DMS153 treated with DMSO at 0.1 percent for 48 hours (cell line): ENCODE data around the gene FBXO31.
A peak's percentile ranks its signal among the peaks of the same experiment; 100 is the strongest.

Experiments used
- DNase-seq: peaks from one replicate; lab custom pipeline; 2025; ENCODE audit not compliant: unreplicated experiment; lab: John Stamatoyannopoulos, UW

Gene FBXO31

DNA sequence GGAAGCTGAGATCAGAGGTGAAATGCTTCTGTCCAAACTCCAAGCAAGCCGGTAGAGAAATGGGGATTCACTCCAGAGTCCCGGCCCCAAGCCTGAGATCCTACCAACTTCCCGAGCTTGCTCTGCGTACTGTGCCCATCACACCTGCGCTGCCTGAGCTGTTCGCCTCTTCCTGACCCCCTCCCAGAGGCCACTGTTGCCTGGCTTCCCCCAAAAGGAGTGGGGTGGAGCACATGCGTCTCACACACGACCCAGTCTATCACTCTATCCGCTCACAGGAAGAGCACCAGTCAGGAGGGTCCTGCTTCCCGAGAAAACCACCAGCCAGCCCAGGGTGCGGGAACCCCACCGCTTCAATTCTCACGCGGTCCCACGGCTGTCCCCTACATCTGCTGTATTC is 52.9 kb downstream of the FBXO31 start:
- no peak for DNase-seq

DNA sequence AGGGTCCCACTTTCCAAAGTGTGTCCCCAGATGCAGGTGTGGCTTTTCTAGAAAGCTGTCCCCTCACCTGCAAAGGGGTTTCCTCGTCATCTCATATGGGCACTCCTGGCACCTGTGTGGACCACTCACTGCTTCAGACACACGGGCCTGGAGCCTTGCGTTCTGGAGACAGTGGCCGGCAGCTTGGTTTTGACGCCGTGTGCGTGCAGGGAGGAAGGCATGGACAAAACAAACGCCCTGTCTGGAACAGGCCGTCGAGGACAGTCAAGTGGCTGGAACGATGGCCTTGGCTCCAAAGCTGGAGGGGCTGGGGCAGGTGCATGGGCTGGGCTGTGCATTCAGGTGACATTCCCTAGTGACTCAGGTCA is 53.3 kb downstream of the FBXO31 start:
- no peak for DNase-seq

DNA sequence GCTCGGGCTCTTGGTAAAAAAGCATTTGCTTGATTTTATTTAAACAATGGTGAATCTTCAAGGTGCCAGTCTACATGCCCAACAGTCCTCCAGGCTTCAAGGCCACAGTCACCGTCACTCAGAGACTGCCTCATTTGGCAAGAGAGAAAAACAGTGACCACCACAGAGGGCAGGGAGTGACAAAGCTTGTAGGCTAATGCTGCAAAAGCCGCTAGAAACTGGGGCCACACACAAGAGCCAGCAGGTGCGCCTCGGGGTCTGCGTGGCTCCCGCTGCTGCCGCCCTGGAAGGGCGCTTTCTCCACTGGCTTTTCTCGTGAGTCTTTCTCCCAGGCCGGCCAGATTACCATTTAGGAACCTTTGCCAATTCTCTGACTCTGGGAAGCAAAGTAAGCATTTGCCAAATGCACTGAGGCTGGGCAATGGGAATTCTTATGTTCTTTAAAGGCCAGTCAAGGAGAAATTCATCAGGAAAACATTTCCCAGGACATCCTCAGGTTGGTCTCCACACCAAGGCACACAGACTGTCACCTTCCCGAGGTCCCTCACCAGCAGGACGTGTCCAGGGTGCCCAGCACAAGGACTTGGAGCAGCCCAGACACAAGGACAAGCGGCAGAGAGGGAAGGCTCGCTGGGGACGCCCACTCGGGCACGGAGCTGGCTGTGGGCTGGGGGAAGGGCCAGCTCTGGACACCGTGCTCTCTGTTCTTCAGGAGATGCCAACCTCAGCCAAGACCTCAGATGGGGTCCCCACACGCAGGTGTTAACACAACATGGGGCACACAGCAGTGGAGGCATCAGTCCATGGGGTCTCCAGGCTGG is 53.9 kb downstream of the FBXO31 start:
- DNase-seq, result no peak

DNA sequence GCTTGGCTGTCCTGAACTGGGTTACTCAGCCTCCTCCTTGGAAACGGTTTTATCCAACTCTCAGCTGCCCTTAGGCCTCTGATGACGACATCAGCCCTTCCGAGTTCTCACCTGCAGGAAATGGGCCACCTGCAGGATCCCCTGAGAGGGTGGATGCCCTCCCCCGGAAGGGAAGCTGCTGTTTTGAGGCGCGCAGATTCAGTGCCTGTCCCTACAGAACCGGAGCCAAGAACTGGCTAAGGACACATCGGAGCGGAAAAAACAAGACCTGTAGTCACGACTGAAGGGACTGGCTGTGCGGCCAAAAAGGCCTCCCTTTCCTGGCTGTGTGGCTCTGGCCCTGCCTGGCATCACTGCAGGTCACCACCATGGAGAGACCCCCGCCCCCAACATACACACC is 54.7 kb downstream of the FBXO31 start:
- DNase-seq, result no peak

DNA sequence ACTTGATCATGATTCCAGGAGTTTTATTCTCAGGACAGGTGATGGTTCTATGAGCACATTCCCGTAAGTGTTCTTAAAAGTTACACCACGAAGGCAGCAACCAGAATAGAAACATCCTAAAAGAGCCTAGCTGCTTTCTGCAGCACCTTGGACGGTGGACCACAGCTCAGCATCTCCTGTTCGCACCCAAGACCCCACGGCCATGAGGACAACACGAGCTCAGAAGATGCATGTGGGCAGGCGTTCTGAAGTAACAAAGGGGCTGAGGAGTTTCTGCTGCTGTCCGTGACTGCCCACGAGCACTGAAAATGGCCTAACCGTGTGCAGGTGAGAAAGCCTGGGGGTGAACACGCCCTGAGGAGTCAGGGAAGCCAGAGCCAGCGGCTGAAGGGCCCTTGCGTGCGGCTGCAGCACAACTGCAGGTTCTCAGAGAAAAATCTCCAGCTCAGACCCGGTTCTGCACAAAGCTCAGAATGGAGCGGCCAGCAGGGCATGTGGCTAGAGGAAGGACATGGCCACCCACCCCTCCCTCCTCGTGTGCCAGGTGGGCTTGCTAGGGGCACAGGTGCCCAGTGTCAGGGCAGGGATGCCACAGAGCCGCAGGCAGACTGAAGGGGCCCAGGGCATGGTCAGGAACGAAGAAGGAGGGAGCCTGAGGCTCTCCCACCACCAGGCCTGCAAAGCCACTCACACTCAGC is 55.6 kb downstream of the FBXO31 start:
- DNase-seq, result no peak

DNA sequence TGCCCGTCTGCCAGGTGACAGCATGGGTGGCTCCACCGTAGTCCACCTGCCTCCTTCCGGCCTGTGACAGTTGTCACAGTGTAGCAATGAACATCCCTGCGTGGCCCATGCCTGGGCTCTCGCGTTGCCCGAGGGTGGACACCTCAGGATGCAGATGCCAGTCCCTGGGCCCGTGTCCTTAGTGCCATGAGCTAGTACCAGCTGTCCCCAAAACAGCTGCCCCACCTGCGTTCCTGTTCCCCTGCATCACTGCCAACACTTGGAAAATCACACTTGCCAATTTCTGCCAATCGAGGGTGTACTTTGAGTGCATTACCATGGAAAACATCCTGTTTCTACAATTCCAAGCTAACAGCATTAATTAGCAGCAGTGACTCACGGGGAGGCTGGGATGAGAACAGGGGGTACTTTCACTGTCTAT is 57.4 kb downstream of the FBXO31 start:
- DNase-seq, result no peak

DNA sequence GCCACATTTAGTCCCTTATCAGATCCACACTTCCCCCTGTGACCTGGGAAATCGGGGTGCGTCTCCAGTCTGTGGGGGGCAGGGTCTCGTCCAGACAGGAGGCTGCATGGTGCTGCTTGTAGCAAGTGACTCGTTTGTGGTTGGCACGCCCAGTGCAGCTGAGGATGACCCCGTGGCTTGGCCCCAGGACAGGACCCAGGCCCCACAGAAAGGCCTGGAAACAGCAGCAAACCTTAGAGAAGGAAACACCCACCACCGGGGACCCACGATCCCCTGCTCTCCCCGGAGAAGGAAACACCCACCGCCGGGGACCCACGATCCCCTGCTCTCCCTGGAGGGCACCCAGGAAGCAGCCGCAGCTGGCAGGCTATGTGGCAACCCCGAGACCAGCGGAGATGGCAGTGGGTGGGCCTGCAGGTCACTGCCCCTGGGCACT is 58.1 kb downstream of the FBXO31 start:
- no peak for DNase-seq

DNA sequence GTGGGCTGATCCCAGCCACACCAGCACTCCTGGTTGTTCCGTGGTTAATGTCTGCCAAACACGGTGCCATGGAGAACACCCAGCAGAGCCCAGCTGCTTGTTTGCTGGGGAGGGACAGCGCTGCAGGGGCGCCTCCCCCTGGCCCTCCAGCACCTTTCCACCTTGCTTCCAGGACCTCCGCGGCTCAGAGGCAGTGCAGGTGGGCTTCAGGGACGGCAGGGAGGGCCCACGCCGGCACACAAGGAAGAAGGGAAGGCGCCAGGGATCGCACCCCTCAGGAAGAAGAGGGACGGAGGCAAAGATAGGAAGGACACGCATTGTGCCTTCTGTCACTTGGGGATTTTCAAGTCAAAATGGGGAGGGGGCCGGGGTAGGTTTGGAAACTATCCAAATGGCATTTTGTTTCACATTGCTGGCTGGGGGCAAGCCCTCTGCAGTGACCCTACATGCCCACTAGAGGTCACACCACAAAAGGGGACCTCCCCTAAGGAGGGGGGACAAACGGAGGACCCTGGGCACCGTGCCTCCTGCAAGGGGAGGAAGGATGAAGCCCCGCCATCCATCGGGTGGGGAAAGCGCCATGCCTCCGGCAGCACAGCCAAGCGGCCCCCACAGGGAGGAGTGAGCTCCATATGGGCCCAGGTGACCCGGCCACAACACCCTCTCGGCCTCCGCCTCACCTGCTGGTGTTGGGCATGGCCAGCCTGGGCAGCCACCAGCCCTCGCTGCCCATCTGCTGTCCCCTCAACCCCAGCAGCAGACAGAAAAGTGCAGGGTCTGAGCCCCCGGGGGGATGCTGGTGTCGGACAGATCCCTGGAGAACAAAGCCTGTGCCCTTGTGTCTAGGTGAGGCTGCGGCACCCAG is 58.9 kb downstream of the FBXO31 start:
- DNase-seq, result no peak

DNA sequence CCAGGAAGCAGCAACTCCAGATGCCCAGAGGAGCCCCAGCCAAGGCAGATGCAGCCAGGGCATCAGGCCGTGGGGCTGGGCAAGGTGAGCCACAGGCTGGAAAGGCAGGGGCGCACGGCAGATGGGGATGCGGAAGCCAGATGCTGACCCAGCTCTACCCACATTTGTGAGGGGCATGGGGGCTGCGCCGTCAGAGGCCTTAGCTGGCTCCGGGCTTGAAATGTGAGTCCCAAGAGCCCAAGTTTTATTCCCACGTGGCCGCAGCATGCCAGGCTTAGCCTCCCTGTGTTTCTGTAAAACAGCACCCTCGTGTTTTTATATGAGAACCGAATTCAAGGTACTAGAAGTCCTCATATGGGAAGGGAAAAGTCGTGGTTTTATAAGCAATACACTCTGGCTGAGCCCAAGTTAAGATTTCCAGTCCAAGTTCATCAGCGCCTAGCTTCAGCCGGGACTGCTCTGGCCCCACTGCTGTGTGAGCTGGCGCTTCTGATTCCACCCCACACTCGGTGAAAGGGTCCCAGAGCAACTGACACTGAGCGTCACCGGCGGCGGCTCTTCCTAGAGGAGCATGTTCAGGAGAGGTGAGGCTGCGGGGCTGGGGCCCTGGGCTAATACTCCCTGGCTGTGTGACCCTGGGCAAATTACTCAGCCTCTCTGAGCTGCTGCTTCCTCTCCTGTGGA is 59.7 kb downstream of the FBXO31 start:
- no peak for DNase-seq

DNA sequence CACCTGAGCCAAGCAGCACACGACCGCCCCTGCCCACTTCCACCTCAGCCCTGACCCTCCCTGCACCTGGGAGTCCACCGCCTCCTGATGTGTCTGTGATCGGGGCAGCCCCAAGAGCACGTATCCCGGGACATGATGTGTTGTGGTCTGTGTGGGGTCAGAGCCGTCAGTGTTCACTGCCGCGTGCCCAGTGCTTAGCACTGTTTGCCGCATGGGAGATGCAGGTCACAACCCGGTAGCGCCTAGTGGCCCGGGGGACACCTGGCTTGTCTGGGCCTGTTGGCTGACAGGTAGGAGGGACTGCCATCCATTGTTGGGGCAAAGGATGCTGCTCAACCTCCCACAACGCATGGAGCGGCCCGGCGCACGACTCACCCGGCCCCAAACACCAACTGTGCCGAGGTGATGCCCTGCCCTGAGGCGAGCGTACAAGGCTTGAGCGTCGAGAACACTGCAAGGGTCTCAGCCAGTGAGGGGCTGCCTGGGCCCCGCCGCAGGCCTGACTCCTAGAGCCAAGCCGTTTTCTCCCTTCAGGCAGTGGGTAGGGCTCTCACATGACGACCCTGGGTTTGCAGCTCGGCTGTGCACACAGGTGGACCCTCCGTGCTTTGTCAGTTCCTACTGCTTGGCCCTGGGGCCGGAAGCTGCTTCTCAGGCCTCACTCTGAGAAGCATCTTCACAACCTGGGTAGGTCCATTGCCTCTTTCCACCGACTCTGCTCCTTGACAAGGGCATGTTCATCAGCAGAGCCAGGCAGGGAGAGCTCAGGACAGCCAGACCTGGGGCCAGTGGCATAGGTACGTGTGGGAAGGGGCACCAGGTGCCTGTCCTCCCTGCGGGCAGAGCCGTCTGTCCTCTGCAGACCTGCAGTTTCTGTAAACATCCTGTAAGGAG is 60.5 kb downstream of the FBXO31 start:
- DNase-seq, result no peak

DNA sequence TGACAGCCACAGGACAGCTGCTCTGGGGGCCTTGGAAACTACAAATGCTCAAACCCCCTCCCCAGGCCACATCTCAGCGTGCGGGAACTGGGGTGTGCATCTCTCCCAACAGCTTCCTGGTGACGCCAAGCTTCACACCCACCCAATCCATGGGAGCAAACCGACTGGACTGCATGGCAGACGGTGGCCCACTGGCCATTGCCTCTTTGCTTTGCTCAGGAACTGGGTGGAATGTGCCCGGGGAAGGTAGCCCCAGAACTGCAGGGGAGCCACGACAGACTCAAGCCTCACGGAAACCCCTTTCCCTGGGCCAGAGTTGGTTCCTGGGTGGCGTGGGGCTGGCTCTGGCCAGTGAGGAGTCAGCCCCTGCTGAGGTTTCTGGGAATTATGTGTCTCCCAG is 61.2 kb downstream of the FBXO31 start:
- DNase-seq, result no peak

DNA sequence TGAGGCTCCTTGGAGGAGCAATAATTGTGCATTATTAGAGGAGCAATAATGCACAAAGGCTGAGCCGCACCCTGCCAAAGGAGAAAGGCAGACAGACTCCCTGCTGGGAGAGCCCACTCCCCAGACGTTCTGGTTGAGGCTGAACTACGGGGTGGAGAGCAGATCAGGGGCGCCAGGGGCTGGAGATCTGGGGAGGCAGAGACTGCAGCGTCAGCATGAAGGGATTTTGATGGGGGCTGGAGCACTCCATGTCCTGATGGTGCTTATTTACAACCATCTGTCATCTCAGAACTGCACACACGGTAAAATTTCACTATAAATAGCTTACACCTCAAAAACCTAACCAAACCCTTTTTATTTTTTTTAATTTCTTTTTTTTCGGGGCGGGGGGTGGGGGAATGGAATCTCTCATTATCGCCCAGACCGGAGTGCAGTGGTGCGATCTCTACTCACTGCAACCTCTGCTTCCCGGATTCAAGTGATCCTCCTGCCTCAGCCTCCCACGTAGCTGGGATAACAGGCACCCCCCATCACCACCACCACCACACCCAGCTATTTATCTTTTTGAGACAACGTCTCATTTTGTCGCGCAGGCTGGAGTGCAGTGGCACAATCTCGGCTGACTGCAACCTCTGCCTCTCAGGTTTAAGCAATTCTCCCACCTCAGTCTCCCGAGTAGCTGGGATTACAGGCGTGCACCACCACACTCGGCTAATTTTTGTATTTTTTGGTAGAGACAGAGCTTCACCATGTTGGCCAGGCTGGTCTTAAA is 62.1 kb downstream of the FBXO31 start:
- no peak for DNase-seq

DNA sequence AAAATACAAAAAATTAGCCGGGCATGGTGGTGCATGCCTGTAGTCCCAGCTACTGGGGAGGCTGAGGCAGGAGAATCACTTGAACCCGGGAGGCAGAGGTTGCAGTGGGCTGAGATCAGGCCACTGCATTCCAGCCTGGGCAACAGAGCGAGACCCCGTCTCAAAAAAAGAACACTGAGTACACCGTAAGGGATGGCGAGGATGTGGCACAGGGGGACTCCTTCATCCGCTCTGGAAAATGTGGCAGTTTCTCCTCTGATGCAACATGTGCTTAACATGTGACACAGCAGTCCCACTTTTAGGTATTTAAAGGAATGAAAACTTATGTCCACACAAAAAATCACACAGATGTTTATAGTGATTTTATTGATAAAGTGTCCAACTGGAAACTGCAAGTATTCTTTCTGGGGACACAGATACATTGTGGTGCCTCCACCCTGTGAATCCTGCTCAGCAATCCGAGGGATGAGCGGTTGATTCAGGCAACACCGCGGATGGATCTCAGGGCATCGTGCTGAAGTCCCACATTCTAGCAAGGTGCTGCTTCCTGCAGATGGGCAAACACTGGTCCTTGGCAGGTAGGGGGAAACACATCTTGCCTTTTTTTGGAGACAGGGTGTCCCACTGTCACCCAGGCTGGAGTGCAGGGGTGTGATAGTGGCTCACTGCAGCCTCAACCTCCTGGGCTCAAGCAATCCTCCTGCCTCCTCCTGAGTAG is 62.9 kb downstream of the FBXO31 start:
- DNase-seq, result no peak

DNA sequence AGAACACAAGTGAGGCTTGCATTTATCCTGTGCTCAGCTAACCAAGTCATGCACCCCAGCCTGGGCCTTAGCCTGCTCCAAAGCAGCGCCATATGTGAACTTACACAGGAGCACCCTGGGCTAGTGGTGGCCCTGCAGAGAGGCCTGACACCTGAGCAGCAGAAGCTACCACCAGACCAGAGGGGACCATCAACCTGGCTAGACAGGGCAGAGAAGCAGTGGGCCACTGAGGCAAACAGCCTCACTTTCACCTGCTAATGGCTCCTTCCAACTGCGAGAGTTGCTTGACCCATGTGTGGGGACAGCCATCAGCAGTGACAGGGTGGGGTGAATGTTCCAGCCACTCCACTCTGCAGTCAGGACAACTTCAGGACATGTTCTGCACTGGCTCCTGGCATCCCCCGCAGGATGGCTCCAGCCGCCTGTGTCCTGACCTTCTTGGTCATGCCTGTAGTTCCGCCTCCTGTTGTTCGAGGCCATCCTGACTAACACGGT is 63.5 kb downstream of the FBXO31 start:
- DNase-seq, result no peak

DNA sequence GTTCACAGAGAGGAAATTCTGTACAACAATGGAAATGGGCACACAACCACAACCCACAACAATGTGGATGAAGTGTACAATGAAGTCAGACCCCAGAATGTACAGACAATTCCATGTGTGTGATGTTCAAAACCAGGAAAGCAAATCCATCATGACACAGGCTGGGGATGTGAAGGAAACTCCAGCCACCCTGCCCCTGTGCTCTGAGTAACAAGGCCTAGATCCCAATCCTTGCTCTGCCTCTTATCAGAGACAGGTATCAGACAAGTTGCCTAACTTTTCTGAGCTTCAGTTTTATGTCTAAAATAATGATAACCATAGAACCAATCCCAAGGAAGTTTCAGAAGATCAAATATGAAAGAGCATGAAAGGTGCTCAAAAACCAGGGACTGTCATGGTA is 64.6 kb downstream of the FBXO31 start:
- DNase-seq, result no peak

DNA sequence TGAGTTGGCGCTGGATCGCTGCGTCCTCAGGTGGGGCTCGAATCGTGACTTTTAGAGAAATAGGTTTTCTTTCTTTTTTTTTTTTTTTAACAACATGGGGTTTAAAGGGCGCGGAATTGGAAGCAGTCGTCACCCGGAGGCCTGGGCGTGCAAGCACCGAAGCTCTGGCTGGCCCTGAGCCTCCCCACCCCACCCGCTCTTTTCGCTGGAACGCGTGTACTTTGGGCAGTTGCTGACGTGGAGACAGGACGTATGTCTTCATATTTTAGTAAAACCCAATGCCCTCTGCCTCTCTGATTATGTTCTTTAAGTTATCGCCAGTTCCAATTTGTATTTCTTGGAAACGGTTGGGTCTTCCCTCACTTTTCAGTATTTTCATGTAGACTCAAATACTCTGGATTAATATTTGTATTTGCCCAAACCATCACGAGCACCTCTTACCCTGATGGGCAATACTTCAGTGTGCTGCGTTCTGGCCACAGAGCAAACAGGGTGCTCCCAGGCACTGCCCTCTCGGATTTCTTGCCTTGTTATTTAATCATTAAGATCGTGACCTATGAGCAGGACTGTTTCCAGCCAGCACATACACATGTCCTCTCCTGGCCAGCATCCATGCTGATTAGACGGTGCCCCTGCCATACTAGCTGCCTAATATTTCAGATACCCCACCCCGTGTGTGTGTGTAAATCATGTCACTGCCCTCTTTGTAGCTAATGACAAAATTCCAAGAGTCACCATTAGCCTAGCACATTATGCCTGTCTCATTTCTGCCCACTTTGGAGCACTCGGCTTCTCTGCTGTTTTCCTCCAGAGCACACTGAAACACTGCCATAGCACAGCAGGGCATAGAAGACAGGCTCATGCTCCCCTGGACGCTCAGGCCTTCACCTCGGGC is 65.6 kb downstream of the FBXO31 start:
- DNase-seq, result no peak

DNA sequence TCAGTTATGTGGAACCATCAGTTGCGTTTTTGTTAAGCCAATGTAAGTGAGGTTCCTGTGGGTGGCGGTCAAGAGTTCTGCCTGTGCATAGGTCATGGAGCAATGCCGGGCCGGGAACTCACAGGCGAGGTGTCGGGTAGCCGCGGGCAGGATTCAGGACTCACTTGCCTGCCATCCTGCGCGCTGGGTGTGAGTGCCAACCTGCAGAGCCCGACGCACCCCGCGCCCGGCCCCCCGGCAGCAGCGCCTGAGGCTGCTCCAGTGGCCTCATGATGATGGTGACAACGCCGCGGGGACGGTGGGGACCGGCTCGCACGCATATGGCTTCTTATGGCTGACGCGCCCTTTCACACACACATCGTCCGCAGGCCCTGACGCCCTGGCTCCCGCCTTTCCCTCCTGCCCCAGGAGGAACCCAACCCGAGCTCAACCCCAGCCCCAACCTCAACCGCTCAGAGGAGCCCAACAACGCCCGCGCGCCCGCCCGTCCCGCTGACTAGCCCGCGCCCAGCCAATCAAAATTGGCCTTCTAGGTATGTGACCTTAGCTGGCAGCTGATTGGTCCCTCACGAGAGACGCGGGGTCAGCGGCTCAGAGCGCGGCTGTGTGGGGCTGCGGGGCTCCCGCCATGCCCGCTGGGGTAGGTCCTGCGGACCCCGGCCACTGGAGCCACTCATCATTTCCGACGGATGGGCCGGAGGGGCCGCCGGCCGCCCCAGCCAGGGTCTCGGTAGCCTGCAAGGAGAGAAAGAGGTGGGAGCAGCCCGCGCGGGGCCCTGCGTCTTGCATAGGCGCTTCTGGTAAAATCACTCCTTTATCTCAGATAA is 66.4 kb downstream of the FBXO31 start, which contains the start of gene C16orf95:
TSS of gene C16orf95 (minus strand) at position 470 of the 827 bp plus-strand sequence. CDS start at position 320, 150 bp downstream.
- DNase-seq, result peak; percentile 86
